B cell (primary cell): ENCODE results near the gene TACC3. TPM values are rescaled to one million over a fixed set of nuclear protein-coding genes. Genes with fewer than 3 reads are reported as not detected.

Experiments used
- ATAC-seq: fragments of 200-7000 bp; cut with Tn5 transposase; one replicate; pipeline ENCODE4 v1.10.0; 2021; ENCODE audit warnings: low read depth, mild to moderate bottlenecking, moderate number of reproducible peaks, moderate library complexity
- CTCF ChIA-PET: fragments of 350-600 bp; sonication (Branson Sonifier 250); formaldehyde crosslinking; loops from one replicate; lab custom pipeline; 2021; ENCODE audit warnings: antibody characterized with exemption, inconsistent platforms; lab: Charles Lee
- POLR2A ChIA-PET: fragments of 350-600 bp; sonication (Branson Sonifier 250); formaldehyde crosslinking; loops from one replicate; lab custom pipeline; 2021; ENCODE audit warnings: antibody characterized with exemption; lab: Charles Lee
- DNase-seq: peaks from one replicate; pipeline ENCODE4 v3.0.0; 2013
- H2AFZ ChIP-seq: 2 replicates; pipeline ENCODE4 v1.6.1; 2012; ENCODE audit warnings: mild to moderate bottlenecking, low read depth, low read length; ENCODE audit not compliant: insufficient read depth, poor library complexity, severe bottlenecking
- H3K27ac ChIP-seq, 2 donors: 1 replicate in 1 of 2; 2 replicates in 1 of 2; pipeline ENCODE4 v1.5.1; 2012 to 2013; ENCODE audit warnings: low read length in 2 of 2, mild to moderate bottlenecking in 2 of 2, moderate library complexity in 1 of 2
- H3K27me3 ChIP-seq, 4 experiments: fragments of 200-600 bp in 1 of 4; sonication (generic) in 1 of 4; replicated peaks in 1 of 4; 1 replicate in 2 of 4; 2 replicates in 2 of 4; pipeline versions ENCODE4 v1.6.1 to v1.7.0; 2013 to 2016; ENCODE audit warnings: low read length in 3 of 4, mild to moderate bottlenecking in 2 of 4, mixed read lengths in 1 of 4, moderate library complexity in 1 of 4; ENCODE audit not compliant: insufficient read depth in 4 of 4, control insufficient read depth in 3 of 4; ENCODE audit errors: control extremely low read depth in 1 of 4
- H3K36me3 ChIP-seq, 2 experiments: replicated peaks in 1 of 2; 1 replicate in 1 of 2; 2 replicates in 1 of 2; pipeline versions ENCODE4 v1.6.1 to v1.7.1; 2013; ENCODE audit warnings: low read length in 1 of 2; ENCODE audit not compliant: insufficient read depth in 2 of 2, control insufficient read depth in 1 of 2; ENCODE audit errors: control extremely low read depth in 1 of 2, extremely low read depth in 1 of 2
- H3K4me1 ChIP-seq, 2 donors: fragments of 200-600 bp in 1 of 2; sonication (generic) in 1 of 2; 1 replicate in 1 of 2; 2 replicates in 1 of 2; pipeline versions ENCODE4 v1.5.1 to v1.6.1; 2013 to 2017; ENCODE audit warnings: low read length in 2 of 2; ENCODE audit not compliant: control insufficient read depth in 2 of 2, insufficient read depth in 2 of 2
- H3K4me2 ChIP-seq: replicated peaks from 2 replicates; pipeline ENCODE3; 2012; ENCODE audit warnings: mild to moderate bottlenecking, low read depth, low read length; ENCODE audit not compliant: poor library complexity, severe bottlenecking
- H3K4me3 ChIP-seq, 5 experiments: fragments of 200-600 bp in 1 of 5; sonication (generic) in 1 of 5; 1 replicate in 3 of 5; 2 replicates in 2 of 5; pipeline versions ENCODE4 v1.5.1 to v1.7.0; 2011 to 2016; ENCODE audit warnings: low read length in 4 of 5, mild to moderate bottlenecking in 4 of 5, low read depth in 2 of 5, control low read depth in 1 of 5, moderate library complexity in 1 of 5; ENCODE audit not compliant: insufficient read depth in 1 of 5; ENCODE audit errors: control extremely low read depth in 1 of 5, extremely low read depth in 1 of 5
- H3K79me2 ChIP-seq: fragments of 200-600 bp; sonication (generic); one replicate; pipeline ENCODE4 v1.6.0; 2016; ENCODE audit warnings: low read length; ENCODE audit not compliant: control insufficient read depth, insufficient read depth
- H3K9ac ChIP-seq: fragments of 200-600 bp; sonication (generic); 2 replicates; pipeline ENCODE4 v1.6.1; 2017; ENCODE audit warnings: mild to moderate bottlenecking, low read length, moderate library complexity
- H3K9me3 ChIP-seq, 3 donors: one replicate each; pipeline versions ENCODE4 v1.6.1 to v1.7.1; 2013; ENCODE audit warnings: low read length in 2 of 3; ENCODE audit not compliant: control insufficient read depth in 2 of 3, insufficient read depth in 1 of 3; ENCODE audit errors: control extremely low read depth in 1 of 3
- H4K20me1 ChIP-seq: 2 replicates; pipeline ENCODE4 v1.6.0; 2012; ENCODE audit warnings: mild to moderate bottlenecking, low read length; ENCODE audit not compliant: insufficient read depth, control insufficient read depth, poor library complexity, severe bottlenecking
- H3K27ac Mint-ChIP-seq: one replicate; pipeline ENCODE4 v1.8.0; 2021; ENCODE audit warnings: mixed read lengths
- H3K27me3 Mint-ChIP-seq: one replicate; pipeline ENCODE4 v1.8.0; 2021; ENCODE audit warnings: mixed read lengths
- H3K4me1 Mint-ChIP-seq: one replicate; pipeline ENCODE4 v1.8.0; 2021; ENCODE audit warnings: mixed read lengths
- H3K4me3 Mint-ChIP-seq: one replicate; pipeline ENCODE4 v1.8.0; 2021; ENCODE audit warnings: mixed read lengths
- H3K9me3 Mint-ChIP-seq: one replicate; pipeline ENCODE4 v1.8.0; 2022; ENCODE audit warnings: mixed read lengths; ENCODE audit not compliant: insufficient read depth
- EZH2 ChIP-seq: IDR thresholded peaks from 2 replicates; pipeline ENCODE4 v1.6.1; 2012; ENCODE audit warnings: borderline replicate concordance, low read depth, mild to moderate bottlenecking, moderate library complexity, low read length; ENCODE audit not compliant: insufficient read depth, poor library complexity, severe bottlenecking
- WGBS: methylation state at CpG from one replicate; pipeline ENCODE4 v1.1.5; 2013; ENCODE audit warnings: missing lambda C conversion rate; ENCODE audit not compliant: insufficient coverage; 5-methylcytosine and 5-hydroxymethylcytosine counted together
- intact Hi-C: fragments of 100-400 bp; cut with micrococcal nuclease; formaldehyde crosslinking; loops from one replicate; pipeline ENCODE4 v1.10.0; 2022
- polyA plus RNA-seq: library from polyadenylated mRNA; depleted of rRNA; stranded (reverse); fragments of >200 nt; gene quantifications from 2 replicates; pipeline ENCODE4 v1.2.3, GENCODE V29; 2012
- total RNA-seq, 2 donors: library from RNA; stranded (reverse); fragments of 120-200 nt in 1 of 2; gene quantifications; 1 replicate in 1 of 2; 2 replicates in 1 of 2; pipeline versions ENCODE4 v1.2.3 to v1.2.4, GENCODE V29; 2013 to 2022
- TF ChIP-seq, protein P1 (sequence below): fragments of 200-600 bp; IDR thresholded peaks from one replicate; pipeline ENCODE4 v1.8.0; 2022; ENCODE audit warnings: antibody characterized with exemption, mild to moderate bottlenecking

TACC3 gene
- total and polyA plus RNA-seq, 2 donors (not counting 1 experiment from before 2014, with no cell fraction given): 29.5 to 47.9 TPM

DNA sequence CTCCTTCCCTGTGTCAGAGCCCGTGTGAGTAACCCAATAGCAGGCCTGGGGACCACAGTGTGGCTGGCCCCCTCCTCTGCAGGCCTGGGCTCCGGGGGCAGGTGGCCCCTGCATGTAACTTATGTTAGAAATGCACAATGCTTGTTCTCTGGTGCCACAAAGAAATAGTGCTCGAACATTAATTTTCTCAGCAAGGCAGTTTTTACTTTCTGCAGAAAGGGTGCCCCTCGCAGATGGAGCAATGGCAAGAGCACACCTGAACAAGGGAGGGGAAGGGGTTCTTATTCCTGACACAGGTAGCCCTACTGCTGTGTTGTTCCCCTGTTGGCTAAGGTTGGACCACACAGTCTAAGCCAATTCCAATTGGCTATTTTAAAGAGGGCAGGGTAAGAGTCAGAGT is 17.1 kb downstream of the TACC3 start:
- WGBS: 98% methylated on average over 4 of the region's 4 CpGs
- ChIA-PET POLR2A (interaction anchor here (0.7 kb wide), 1 partner anchor 108 kb away, joined by 3 read pairs; no protein-coding TSS in a partner anchor), CTCF (no interaction called here)
- intact Hi-C loops: no loop called here
- H3K4me2 ChIP-seq: no peak overlapping the region
- Mint-ChIP-seq H3K9me3 (peaks cover 8% of the 10 kb centered on the region), H3K4me3 (no peak overlapping the region), H3K27ac (no peak overlapping the region), H3K27me3 (no peaks in the 10 kb centered on the region), H3K4me1 (no peaks in the 10 kb centered on the region)
- no peak for ATAC-seq
- no peak overlapping the region for H2AFZ ChIP-seq
- peaks cover 3% of the 10 kb centered on the region for H3K79me2 ChIP-seq
- H3K27me3 ChIP-seq: no peaks in the 10 kb centered on the region
- no peak overlapping the region for H3K27ac ChIP-seq
- TF ChIP-seq EZH2: no peak
- TF ChIP-seq, protein P1, sequence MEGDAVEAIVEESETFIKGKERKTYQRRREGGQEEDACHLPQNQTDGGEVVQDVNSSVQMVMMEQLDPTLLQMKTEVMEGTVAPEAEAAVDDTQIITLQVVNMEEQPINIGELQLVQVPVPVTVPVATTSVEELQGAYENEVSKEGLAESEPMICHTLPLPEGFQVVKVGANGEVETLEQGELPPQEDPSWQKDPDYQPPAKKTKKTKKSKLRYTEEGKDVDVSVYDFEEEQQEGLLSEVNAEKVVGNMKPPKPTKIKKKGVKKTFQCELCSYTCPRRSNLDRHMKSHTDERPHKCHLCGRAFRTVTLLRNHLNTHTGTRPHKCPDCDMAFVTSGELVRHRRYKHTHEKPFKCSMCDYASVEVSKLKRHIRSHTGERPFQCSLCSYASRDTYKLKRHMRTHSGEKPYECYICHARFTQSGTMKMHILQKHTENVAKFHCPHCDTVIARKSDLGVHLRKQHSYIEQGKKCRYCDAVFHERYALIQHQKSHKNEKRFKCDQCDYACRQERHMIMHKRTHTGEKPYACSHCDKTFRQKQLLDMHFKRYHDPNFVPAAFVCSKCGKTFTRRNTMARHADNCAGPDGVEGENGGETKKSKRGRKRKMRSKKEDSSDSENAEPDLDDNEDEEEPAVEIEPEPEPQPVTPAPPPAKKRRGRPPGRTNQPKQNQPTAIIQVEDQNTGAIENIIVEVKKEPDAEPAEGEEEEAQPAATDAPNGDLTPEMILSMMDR: no peak
- no peak overlapping the region for H3K9ac ChIP-seq
- H3K4me1 ChIP-seq: no peaks in the 10 kb centered on the region
- no peak for DNase-seq
- H3K4me3 ChIP-seq: no peak overlapping the region
- H3K36me3 ChIP-seq: peaks cover 0 to 53% of the 10 kb centered on the region in 2 experiments
- no peaks in the 10 kb centered on the region for H4K20me1 ChIP-seq
- H3K9me3 ChIP-seq: peaks cover 0 to 30% (median 9%) of the 10 kb centered on the region in 3 donors

DNA sequence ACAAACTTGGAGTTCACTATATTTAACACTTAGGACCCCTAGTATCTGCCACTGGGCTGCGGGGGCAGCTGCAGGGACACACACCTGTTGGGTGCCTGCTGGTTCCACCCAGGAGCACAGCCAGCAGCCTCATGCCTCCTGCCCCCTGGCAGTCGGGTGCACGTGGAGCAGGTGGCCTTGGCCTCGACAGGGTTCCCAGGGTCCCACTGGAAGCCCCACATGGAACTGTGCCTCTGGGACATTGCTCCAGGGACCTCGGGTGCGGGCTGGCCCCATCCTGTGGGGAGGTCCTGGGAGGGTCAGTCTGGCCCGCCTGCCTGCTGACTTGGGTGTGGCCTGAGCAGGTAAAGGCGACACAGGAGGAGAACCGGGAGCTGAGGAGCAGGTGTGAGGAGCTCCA is 18.0 kb downstream of the TACC3 start:
- ATAC-seq: no peak
- intact Hi-C loops: no loop called here
- WGBS: 99% methylated on average over 7 of the region's 9 CpGs
- Histone ChIP-seq H3K27ac (no peak overlapping the region), H4K20me1 (no peaks in the 10 kb centered on the region), H2AFZ (no peak overlapping the region), H3K9ac (no peak overlapping the region), H3K36me3 (peaks cover 0 to 51% of the 10 kb centered on the region in 2 experiments), H3K4me2 (no peak overlapping the region), H3K27me3 (no peaks in the 10 kb centered on the region), H3K79me2 (peaks cover 3% of the 10 kb centered on the region), H3K9me3 (peaks cover 0 to 30% (median 9%) of the 10 kb centered on the region in 3 donors), H3K4me1 (no peaks in the 10 kb centered on the region), H3K4me3 (no peak overlapping the region)
- Mint-ChIP-seq H3K4me1 (no peaks in the 10 kb centered on the region), H3K27me3 (no peaks in the 10 kb centered on the region), H3K4me3 (no peak overlapping the region), H3K27ac (no peak overlapping the region), H3K9me3 (peaks cover 8% of the 10 kb centered on the region)
- CTCF ChIA-PET: interaction anchor here (1.9 kb wide), 1 partner anchor 46 kb away, joined by 8 read pairs; no protein-coding TSS in a partner anchor
- POLR2A ChIA-PET: interaction anchor here (0.6 kb wide), 1 partner anchor 46 kb away, joined by 3 read pairs; no protein-coding TSS in a partner anchor
- DNase-seq: no peak
- no peak for TF ChIP-seq EZH2
- TF ChIP-seq, protein P1: no peak
